NCI-H524 treated with DMSO at 0.1 percent for 48 hours (cell line): ENCODE measurements around the gene HCFC1R1.

Experiments used
- DNase-seq: peaks from one replicate; lab custom pipeline; 2025; lab: John Stamatoyannopoulos, UW

HCFC1R1 gene

DNA sequence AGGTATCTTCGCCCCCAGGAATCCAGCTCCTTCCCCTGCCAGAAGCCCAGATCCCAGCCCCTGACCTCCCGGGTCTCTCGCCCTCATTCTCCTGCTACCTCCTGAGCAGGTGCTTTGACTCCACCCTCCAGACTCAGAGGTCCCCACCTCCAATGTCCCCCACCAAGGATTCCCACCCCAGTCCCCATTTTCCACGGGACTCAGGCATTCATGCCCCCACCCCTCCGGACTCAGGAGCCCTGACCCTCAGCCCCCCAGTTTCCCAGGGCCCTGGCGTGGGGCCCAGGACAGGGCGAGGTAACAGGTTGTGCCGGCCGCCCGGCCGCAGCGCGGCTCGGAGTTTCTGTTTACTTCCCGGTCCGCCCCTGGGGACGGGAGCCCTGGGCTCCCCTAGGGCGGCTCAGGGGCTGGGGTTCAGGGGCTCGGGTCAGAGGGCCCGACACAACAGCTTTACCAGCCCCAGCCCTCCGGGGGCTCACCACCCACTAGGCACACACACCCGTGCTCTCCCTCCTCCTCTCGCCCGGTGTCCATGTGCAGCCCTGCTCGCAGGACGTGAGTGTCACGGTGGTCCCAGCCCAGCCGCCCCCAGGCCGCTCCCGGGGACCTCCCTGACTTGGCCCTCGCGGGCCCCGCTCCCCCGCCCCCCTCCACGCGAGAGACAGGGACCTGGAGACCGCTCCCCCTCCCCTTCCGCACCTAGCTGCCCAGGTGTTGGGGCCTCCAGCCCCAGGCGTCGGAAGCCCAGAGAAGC, 12.4 kb upstream of the HCFC1R1 start:
- no peak for DNase-seq

DNA sequence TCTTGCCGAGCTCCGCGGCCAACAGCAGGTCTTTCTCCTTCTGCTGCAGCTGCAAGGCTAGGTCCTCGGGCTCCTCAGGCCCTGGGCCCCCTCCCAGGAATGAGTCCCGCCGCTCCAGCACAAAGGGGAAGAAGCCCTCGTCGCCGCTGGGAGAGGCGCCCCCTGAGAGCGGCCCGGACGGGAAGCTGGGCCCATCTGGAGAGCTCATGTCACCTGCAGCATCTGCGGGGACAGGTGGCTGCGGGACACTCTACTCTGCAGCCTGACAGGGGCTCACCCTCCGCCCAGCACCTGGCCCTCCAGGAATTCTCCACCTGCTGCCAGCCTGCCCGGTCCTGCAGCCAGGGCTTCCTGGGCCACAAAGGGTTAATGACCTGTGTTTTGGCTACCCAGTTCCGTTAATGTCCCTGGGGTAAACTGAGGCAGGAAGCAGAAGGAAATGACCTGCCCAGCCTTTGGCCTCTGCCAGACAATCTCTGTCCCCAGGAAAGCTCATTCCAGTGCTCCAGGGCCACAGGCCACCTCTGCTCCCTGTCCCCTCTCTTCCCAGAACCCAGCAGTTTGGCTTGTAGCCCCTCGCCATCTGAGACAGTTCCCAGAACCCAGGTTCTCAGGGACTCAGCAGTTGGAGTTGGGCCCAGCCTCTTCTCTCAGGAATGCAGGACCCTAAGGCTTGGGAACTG, 11.7 kb upstream of the HCFC1R1 start:
- no peak for DNase-seq

- DNase-seq: no peak
These were observed 8.9 kb upstream of the HCFC1R1 start for GRCh38 chr16:3032624-3033023.

GRCh38 chr16:3030222-3031212, 6.8 kb upstream of the HCFC1R1 start:
- DNase-seq: no peak

GRCh38 chr16:3029491-3030221, 5.9 kb upstream of the HCFC1R1 start:
- DNase-seq: no peak

DNA sequence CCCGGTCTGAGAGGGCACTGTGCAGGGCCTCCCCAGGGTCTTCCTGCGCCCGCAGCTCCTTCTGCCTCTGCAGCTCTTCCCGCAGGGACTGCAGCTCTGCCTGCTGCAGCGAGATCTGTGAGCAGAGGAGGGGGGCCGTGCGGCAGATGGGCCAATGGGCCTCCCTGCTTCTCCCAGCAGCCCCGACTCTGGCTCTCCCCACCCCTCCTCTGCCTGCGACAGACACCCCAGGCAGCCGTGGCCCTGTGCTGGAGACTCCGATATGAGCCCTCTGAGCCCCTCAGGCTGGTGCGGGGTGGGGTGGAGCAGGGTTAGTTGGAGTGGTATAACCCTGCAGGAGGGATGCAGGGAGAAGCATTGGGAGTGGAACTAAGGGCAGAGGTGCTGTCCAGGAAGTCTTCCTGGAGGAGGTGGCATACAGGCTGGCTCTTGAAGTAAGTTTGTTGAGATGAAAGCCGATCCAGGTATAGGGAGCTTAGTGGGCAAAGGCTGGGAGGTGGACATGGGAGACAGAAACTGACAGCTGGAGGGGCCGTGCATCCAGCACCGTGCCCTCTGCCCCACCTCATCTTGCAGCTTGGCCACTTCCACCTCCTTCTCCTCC, 5.1 kb upstream of the HCFC1R1 start:
- no peak for DNase-seq

- DNase-seq: no peak
These were observed 4.4 kb upstream of the HCFC1R1 start for GRCh38 chr16:3027983-3028715.

DNA sequence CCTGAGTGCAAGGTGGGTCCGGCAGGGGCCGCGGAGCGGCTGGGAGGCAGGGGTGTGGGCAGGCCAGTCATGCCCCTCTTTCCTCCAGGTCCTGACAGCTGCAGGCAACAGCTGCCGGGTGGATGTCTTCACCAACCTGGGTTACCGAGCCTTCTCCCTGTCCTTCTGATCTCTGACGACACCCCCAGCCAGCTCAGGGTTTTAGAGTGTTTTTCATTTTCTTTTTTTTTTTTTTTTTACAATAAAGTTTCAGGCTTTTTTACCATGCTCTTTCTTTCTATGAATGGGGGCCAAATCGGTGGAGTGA, 3.7 kb upstream of the HCFC1R1 start:
- DNase-seq: no peak

DNA sequence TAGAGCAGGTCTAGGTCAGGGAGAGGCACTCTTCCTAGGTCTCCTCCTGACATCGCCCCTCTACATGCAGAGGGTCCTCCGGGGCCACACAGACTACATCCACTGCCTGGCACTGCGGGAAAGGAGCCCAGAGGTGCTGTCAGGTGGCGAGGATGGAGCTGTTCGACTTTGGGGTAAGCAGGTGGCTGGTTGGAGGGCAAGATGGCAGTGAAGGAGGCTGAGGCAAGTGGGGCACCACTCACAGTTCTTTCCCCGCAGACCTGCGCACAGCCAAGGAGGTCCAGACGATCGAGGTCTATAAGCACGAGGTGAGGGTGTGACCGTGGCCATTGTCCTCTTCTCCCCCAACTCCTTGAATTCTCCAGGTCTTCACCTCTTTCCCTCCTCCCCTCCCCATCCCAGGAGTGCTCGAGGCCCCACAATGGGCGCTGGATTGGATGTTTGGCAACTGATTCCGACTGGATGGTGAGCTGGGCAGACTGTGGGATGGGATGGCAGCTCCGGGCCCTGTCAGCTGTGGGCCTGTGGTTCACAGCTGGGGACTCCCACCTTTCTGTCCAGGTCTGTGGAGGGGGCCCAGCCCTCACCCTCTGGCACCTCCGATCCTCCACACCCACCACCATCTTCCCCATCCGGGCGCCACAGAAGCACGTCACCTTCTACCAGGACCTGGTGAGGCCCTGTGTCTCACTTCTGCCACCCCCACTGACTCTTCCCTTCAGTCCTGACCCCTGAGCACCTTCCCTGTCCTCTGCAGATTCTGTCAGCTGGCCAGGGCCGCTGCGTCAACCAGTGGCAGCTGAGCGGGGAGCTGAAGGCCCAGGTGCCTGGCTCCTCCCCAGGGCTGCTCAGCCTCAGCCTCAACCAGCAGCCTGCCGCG, 3.1 kb upstream of the HCFC1R1 start:
- no peak for DNase-seq

GRCh38 chr16:3026003-3026378, 2.2 kb upstream of the HCFC1R1 start:
- no peak for DNase-seq

GRCh38 chr16:3025032-3026002, 1.6 kb upstream of the HCFC1R1 start:
- no peak for DNase-seq

- no peak for DNase-seq
These were observed 400 bp downstream of the HCFC1R1 start for GRCh38 chr16:3023415-3023668.

DNA sequence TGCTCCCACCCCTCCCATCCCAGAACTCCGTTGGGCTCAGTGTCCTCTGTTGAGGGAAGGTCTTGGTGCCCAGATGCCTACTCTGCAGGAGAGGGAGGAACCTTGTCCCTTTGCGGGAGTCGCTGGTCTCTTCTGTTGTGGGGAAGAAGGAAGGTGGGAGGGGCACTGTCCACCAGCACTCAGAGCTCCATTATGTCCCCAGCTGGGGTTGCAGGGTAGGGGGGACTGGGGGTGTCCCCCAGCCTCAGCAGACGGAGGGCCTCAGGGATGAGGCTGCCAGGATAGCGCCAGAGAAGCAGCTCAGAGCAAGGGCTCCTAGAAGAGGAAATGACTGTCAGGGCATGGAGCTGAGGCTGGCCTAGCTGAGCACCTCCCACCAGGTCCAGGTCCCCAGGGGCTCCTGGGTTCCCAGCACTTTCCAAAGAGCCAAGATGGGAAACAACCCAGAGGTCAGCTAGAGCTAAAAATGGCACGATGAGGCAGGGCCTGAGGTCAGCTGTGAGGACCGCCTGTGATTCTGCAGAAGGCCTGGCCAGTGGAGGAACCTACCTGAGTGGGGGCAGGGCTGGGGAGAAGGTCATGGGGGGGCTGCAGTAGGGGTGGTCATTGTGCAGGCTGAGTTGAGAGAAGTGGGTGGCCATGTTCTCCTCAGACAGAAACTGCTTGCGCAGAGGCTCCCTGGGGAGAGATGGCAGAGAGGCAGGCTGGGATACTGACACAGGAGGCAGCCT, 893 bp downstream of the HCFC1R1 start:
- no peak for DNase-seq

- no peak for DNase-seq
These were observed 1.5 kb downstream of the HCFC1R1 start for GRCh38 chr16:3022208-3022683.

- DNase-seq: no peak
These were observed 2.1 kb downstream of the HCFC1R1 start for GRCh38 chr16:3021449-3022207.

GRCh38 chr16:3020604-3021448, 2.9 kb downstream of the HCFC1R1 start:
- DNase-seq: no peak

- no peak for DNase-seq
These were observed 3.5 kb downstream of the HCFC1R1 start, which contains the start of gene TNFRSF12A for GRCh38 chr16:3020247-3020603. TSS of gene TNFRSF12A (plus strand) at chr16:3020368. CDS start at chr16:3020398, 30 bp downstream.
